Vagina (tissue), 2 donors: ENCODE data around the gene CLEC16A.

Source experiments
- POLR2A ChIP-seq, 2 donors: fragments of 450-650 bp; IDR thresholded peaks; one replicate each; pipeline ENCODE4 v1.6.1; 2017; ENCODE audit warnings: antibody characterized with exemption in 2 of 2, mild to moderate bottlenecking in 2 of 2, moderate library complexity in 2 of 2
- TF ChIP-seq, protein P1 (sequence below), 3 experiments: fragments of 450-650 bp in 2 of 3; fragments of 200-600 bp in 1 of 3; sonication (generic) in 1 of 3; IDR thresholded peaks; one replicate each; pipeline ENCODE4 v1.5.1; 2017 to 2019; ENCODE audit warnings: antibody characterized with exemption in 3 of 3, mild to moderate bottlenecking in 2 of 3, moderate library complexity in 2 of 3

- TF ChIP-seq, protein P1, sequence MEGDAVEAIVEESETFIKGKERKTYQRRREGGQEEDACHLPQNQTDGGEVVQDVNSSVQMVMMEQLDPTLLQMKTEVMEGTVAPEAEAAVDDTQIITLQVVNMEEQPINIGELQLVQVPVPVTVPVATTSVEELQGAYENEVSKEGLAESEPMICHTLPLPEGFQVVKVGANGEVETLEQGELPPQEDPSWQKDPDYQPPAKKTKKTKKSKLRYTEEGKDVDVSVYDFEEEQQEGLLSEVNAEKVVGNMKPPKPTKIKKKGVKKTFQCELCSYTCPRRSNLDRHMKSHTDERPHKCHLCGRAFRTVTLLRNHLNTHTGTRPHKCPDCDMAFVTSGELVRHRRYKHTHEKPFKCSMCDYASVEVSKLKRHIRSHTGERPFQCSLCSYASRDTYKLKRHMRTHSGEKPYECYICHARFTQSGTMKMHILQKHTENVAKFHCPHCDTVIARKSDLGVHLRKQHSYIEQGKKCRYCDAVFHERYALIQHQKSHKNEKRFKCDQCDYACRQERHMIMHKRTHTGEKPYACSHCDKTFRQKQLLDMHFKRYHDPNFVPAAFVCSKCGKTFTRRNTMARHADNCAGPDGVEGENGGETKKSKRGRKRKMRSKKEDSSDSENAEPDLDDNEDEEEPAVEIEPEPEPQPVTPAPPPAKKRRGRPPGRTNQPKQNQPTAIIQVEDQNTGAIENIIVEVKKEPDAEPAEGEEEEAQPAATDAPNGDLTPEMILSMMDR (IDR thresholded peaks at IDR 0.05) = no peak
- TF ChIP-seq POLR2A (IDR thresholded peaks at IDR 0.05) = no peak
These were observed 151.6 kb downstream of the CLEC16A start for GRCh38 chr16:11095935-11096334.
